ENCODE data around the gene PPP1R9A.

DNA sequence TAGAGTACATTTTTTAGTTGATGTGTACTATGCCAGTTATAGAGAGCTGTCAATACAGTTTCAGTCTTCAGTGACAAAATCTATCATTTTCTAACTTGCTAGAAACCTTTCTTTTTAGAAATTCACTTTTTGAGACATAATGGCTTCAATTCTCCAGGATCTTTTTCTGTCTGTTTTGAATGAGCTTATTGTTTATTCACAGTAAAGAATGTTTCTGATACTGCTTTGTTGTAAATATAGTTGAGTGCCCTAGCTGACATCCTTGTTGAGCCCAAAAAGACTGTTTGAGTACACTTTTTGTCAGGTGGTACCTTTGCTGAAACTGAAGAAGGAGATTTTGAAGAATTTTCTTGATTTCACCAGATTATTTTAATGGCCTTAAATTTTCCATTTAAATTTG, 139.9 kb downstream of the PPP1R9A start:
- TF ChIP-seq ZFX (IDR thresholded peaks at IDR 0.05; ENCODE audit: borderline replicate concordance): no peak
- TF ChIP-seq, protein P1, sequence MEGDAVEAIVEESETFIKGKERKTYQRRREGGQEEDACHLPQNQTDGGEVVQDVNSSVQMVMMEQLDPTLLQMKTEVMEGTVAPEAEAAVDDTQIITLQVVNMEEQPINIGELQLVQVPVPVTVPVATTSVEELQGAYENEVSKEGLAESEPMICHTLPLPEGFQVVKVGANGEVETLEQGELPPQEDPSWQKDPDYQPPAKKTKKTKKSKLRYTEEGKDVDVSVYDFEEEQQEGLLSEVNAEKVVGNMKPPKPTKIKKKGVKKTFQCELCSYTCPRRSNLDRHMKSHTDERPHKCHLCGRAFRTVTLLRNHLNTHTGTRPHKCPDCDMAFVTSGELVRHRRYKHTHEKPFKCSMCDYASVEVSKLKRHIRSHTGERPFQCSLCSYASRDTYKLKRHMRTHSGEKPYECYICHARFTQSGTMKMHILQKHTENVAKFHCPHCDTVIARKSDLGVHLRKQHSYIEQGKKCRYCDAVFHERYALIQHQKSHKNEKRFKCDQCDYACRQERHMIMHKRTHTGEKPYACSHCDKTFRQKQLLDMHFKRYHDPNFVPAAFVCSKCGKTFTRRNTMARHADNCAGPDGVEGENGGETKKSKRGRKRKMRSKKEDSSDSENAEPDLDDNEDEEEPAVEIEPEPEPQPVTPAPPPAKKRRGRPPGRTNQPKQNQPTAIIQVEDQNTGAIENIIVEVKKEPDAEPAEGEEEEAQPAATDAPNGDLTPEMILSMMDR (IDR thresholded peaks at IDR 0.05): no peak
